ENCODE results near the gene ATP7A.
A peak's percentile ranks its signal among the peaks of the same experiment; 100 is the strongest.

DNA sequence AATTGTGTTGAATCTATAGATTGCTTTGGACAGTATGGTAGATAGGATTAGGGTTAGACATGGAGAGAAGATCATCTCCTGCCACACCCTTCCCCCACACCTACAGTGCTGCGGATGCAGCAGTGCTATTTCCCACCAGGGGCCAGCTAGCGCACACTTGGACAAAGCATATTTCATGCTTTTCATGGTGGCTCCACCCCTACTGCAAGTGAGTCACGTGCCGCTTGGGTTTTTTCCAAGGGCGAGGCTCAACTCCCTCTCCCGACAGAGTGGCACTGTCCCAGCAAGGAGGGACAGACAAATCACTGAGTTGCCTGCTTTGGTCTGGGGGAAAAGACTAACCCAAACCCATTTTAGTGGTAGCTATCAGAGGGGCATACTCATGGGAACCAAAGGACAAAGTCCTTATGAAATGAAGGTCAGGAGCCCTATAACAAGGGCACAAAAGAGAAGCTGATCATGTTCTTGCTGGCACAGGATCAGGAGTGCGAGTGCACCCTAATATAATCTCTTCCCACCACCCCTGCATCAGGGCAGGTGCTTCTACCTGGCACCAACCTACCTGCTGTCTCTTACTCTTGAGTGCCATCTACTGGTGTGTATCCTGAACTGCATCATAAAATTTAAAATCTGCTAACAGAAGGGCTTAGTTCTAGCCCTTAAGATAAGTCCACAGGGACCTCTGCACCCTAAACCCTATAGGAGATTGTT, 114.0 kb downstream of the ATP7A start:
- TF ChIP-seq POLR2A (IDR thresholded peaks at IDR 0.05; ENCODE audit: low read depth, low read length) (no peak), FOS (IDR thresholded peaks at IDR 0.05; ENCODE audit: borderline replicate concordance, insufficient read depth, low read length) (no peak), JUN (IDR thresholded peaks at IDR 0.05; ENCODE audit: borderline replicate concordance, insufficient read depth, insufficient read length, low read depth) (no peak)
- TF ChIP-seq, protein P1, sequence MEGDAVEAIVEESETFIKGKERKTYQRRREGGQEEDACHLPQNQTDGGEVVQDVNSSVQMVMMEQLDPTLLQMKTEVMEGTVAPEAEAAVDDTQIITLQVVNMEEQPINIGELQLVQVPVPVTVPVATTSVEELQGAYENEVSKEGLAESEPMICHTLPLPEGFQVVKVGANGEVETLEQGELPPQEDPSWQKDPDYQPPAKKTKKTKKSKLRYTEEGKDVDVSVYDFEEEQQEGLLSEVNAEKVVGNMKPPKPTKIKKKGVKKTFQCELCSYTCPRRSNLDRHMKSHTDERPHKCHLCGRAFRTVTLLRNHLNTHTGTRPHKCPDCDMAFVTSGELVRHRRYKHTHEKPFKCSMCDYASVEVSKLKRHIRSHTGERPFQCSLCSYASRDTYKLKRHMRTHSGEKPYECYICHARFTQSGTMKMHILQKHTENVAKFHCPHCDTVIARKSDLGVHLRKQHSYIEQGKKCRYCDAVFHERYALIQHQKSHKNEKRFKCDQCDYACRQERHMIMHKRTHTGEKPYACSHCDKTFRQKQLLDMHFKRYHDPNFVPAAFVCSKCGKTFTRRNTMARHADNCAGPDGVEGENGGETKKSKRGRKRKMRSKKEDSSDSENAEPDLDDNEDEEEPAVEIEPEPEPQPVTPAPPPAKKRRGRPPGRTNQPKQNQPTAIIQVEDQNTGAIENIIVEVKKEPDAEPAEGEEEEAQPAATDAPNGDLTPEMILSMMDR (IDR thresholded peaks at IDR 0.05; ENCODE audit: extremely low read depth in 1 of 2, insufficient read depth in 1 of 2, low read depth in 1 of 2, low read length in 2 of 2) = peak; percentile 30 to 38
